Measurements from ENCODE around the gene PPP5C.

The PPP5C gene

GRCh38 chr19:46364359-46364758 is 17.5 kb downstream of the PPP5C start:
- no peak for DNase-seq (ENCODE audit: extremely low read depth, low read depth)
- TF ChIP-seq CTCF (IDR thresholded peaks at IDR 0.05; ENCODE audit: low read depth, low read length, missing control alignments), result no peak
- H3K4me3 ChIP-seq (replicated peaks; ENCODE audit: low read depth, low read length), result no peak overlapping the region

- TF ChIP-seq CTCF (IDR thresholded peaks at IDR 0.05; ENCODE audit: low read depth, low read length, missing control alignments), result no peak
- no peak for DNase-seq (ENCODE audit: extremely low read depth, low read depth)
- H3K4me3 ChIP-seq (replicated peaks; ENCODE audit: low read depth, low read length), result no peak overlapping the region
These were observed 18.7 kb downstream of the PPP5C start for GRCh38 chr19:46365561-46365960.

- DNase-seq (ENCODE audit: extremely low read depth, low read depth), result no peak
- no peak for TF ChIP-seq CTCF (IDR thresholded peaks at IDR 0.05; ENCODE audit: low read depth, low read length, missing control alignments)
- H3K4me3 ChIP-seq (replicated peaks; ENCODE audit: low read depth, low read length), result no peak overlapping the region
These were observed 19.9 kb downstream of the PPP5C start for GRCh38 chr19:46366620-46367292.

- H3K4me3 ChIP-seq (replicated peaks; ENCODE audit: low read depth, low read length), result no peak overlapping the region
- DNase-seq (ENCODE audit: extremely low read depth, low read depth), result no peak
- TF ChIP-seq CTCF (IDR thresholded peaks at IDR 0.05; ENCODE audit: low read depth, low read length, missing control alignments), result no peak
These were observed 20.5 kb downstream of the PPP5C start for GRCh38 chr19:46367426-46367825.

- no peak overlapping the region for H3K4me3 ChIP-seq (replicated peaks; ENCODE audit: low read depth, low read length)
- DNase-seq (ENCODE audit: extremely low read depth, low read depth), result no peak
- no peak for TF ChIP-seq CTCF (IDR thresholded peaks at IDR 0.05; ENCODE audit: low read depth, low read length, missing control alignments)
These were observed 21.2 kb downstream of the PPP5C start for GRCh38 chr19:46368116-46368515.

GRCh38 chr19:46369817-46370216 is 22.9 kb downstream of the PPP5C start:
- no peak overlapping the region for H3K4me3 ChIP-seq (replicated peaks; ENCODE audit: low read depth, low read length)
- no peak for TF ChIP-seq CTCF (IDR thresholded peaks at IDR 0.05; ENCODE audit: low read depth, low read length, missing control alignments)
- no peak for DNase-seq (ENCODE audit: extremely low read depth, low read depth)

- H3K4me3 ChIP-seq (replicated peaks; ENCODE audit: low read depth, low read length), result no peak overlapping the region
- DNase-seq (ENCODE audit: extremely low read depth, low read depth), result no peak
- peak; percentile 2 for TF ChIP-seq CTCF (IDR thresholded peaks at IDR 0.05; ENCODE audit: low read depth, low read length, missing control alignments)
These were observed 24.5 kb downstream of the PPP5C start for GRCh38 chr19:46371371-46371901.
